WERI-Rb-1 (cell line): Measurements from ENCODE around the gene GALNT6.

Experiments used
- DNase-seq: peaks from one replicate; pipeline ENCODE4 v3.0.0-alpha.2; 2020
- H3K27ac ChIP-seq: fragments of 250-450 bp; sonication (Bioruptor Pico); 2 replicates; pipeline ENCODE4 v1.5.1; 2020; ENCODE audit warnings: mild to moderate bottlenecking, moderate library complexity
- H3K27me3 ChIP-seq: fragments of 250-450 bp; sonication (Bioruptor Pico); 2 replicates; pipeline ENCODE4 v1.5.1; 2021; ENCODE audit warnings: mild to moderate bottlenecking, low read depth, moderate library complexity; ENCODE audit not compliant: insufficient read depth, severe bottlenecking
- H3K36me3 ChIP-seq: fragments of 250-450 bp; sonication (Bioruptor Pico); 2 replicates; pipeline ENCODE4 v1.5.1; 2020; ENCODE audit warnings: mild to moderate bottlenecking, moderate library complexity
- H3K4me3 ChIP-seq: 2 replicates; pipeline ENCODE4 v1.5.1; 2011; ENCODE audit warnings: low read depth, mild to moderate bottlenecking, control low read depth, low read length
- H3K9me3 ChIP-seq: fragments of 250-450 bp; sonication (Bioruptor Pico); 2 replicates; pipeline ENCODE4 v1.5.1; 2021; ENCODE audit warnings: mild to moderate bottlenecking, moderate library complexity; ENCODE audit not compliant: severe bottlenecking
- CTCF ChIP-seq: IDR thresholded peaks from 2 replicates; pipeline ENCODE4 v1.5.1; 2011; ENCODE audit warnings: low read depth, mild to moderate bottlenecking, control low read depth, inconsistent platforms, low read length

GALNT6 gene

GRCh38 chr12:51399891-51400290 lies 8.7 kb upstream of the GALNT6 start:
- Histone ChIP-seq H3K36me3 (no peaks in the 10 kb centered on the region), H3K4me3 (no peak overlapping the region), H3K27ac (no peak overlapping the region), H3K9me3 (no peaks in the 10 kb centered on the region), H3K27me3 (no peaks in the 10 kb centered on the region)
- no peak for DNase-seq
- no peak for TF ChIP-seq CTCF

GRCh38 chr12:51397670-51398069 lies 6.5 kb upstream of the GALNT6 start:
- TF ChIP-seq CTCF: no peak
- Histone ChIP-seq H3K27ac (no peak overlapping the region), H3K4me3 (no peak overlapping the region), H3K36me3 (no peaks in the 10 kb centered on the region), H3K27me3 (no peaks in the 10 kb centered on the region), H3K9me3 (no peaks in the 10 kb centered on the region)
- DNase-seq: no peak

DNA sequence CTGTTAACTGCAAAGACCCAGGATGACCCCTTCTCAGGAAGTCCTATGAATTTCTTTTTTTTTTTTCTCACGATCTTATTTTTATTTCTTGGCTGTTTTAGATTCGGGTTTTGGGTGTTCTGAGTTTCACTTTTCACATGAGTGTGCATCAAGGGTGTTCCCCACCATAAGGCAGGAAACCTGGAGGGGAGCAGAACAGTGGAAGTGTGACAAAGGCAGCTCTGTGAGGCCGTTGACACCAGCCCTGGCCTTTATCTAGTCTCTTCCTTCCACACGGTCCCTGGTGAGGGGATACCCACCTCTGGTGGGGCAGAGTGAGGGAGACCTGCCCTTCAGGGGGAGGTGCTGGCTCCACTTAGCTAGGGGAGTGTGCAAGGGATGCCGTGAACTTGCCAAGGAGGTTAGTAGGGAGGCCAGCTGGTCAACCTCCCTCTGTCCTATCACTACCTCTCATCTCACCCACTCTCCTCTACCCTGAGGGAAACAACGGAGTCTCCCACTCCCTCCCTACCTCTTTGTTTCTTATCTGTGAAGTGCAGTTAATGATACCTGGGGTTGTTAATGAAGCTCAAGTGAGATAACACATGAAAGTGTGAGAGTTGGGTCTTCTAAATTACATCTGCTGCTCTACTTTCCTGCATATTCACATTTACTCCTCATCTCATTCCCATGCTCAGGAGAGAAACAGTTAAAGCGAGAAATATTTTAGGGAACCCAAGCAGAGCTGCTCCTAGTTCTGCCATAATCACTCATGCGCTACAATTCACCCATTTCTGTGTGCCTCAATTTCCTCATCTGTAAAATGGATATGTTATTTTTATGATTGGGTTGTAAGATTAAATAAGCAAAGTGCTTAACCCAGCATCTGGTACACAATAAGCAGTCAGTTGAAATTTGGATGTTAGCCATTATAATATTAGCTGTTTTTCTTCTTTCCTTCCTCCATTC lies 4.4 kb upstream of the GALNT6 start:
- no peaks in the 10 kb centered on the region for H3K36me3 ChIP-seq
- peaks cover 2% of the 10 kb centered on the region for H3K27me3 ChIP-seq
- TF ChIP-seq CTCF: no peak
- no peak overlapping the region for H3K4me3 ChIP-seq
- no peak overlapping the region for H3K27ac ChIP-seq
- no peaks in the 10 kb centered on the region for H3K9me3 ChIP-seq
- no peak for DNase-seq

- H3K27ac ChIP-seq: no peak overlapping the region
- no peak overlapping the region for H3K4me3 ChIP-seq
- H3K9me3 ChIP-seq: no peaks in the 10 kb centered on the region
- H3K27me3 ChIP-seq: peaks cover 2% of the 10 kb centered on the region
- no peak for TF ChIP-seq CTCF
- H3K36me3 ChIP-seq: no peaks in the 10 kb centered on the region
- DNase-seq: no peak
Observed at GRCh38 chr12:51393676-51394545, 2.7 kb upstream of the GALNT6 start.

GRCh38 chr12:51392556-51393237 lies 1.5 kb upstream of the GALNT6 start:
- peak; percentile 20 for DNase-seq
- no peak for TF ChIP-seq CTCF
- Histone ChIP-seq H3K36me3 (no peaks in the 10 kb centered on the region), H3K27me3 (peaks cover 2% of the 10 kb centered on the region), H3K9me3 (no peaks in the 10 kb centered on the region), H3K27ac (no peak overlapping the region), H3K4me3 (peak overlapping the region; percentile 74)
